Effector CD4-positive, alpha-beta T cell (primary cell): Measurements from ENCODE around the gene ZCCHC14.

ENCODE experiments used
- DNase-seq: peaks from one replicate; pipeline ENCODE4 v3.0.0-alpha.2; 2020

The ZCCHC14 gene

GRCh38 chr16:87356491-87356853 is 136.4 kb downstream of the ZCCHC14 start:
- DNase-seq, result no peak
